ENCODE results near the gene ZBTB44.

The ZBTB44 gene

GRCh38 chr11:130203766-130204702, 110.7 kb downstream of the ZBTB44 start:
- no peak for TF ChIP-seq CTCF (IDR thresholded peaks at IDR 0.05; ENCODE audit: low read depth, low read length)
- DNase-seq: no peak
- no peaks in the 10 kb centered on the region for H3K27me3 ChIP-seq (ENCODE audit: insufficient read depth, low read depth, severe bottlenecking)
- no peak overlapping the region for H3K27ac ChIP-seq
- no peaks in the 10 kb centered on the region for H3K36me3 ChIP-seq
- no peak overlapping the region for H3K4me3 ChIP-seq (ENCODE audit: low read depth, low read length)
- peaks cover 5% of the 10 kb centered on the region for H3K9me3 ChIP-seq (ENCODE audit: severe bottlenecking)

- peaks cover 5% of the 10 kb centered on the region for H3K9me3 ChIP-seq (ENCODE audit: severe bottlenecking)
- no peak overlapping the region for H3K27ac ChIP-seq
- no peaks in the 10 kb centered on the region for H3K36me3 ChIP-seq
- DNase-seq: no peak
- H3K4me3 ChIP-seq (ENCODE audit: low read depth, low read length): no peak overlapping the region
- no peak for TF ChIP-seq CTCF (IDR thresholded peaks at IDR 0.05; ENCODE audit: low read depth, low read length)
- H3K27me3 ChIP-seq (ENCODE audit: insufficient read depth, low read depth, severe bottlenecking): no peaks in the 10 kb centered on the region
Measured at GRCh38 chr11:130202818-130203689, 111.7 kb downstream of the ZBTB44 start.

GRCh38 chr11:130202009-130202817, 112.5 kb downstream of the ZBTB44 start:
- Histone ChIP-seq H3K27me3 (ENCODE audit: insufficient read depth, low read depth, severe bottlenecking) (no peaks in the 10 kb centered on the region), H3K9me3 (ENCODE audit: severe bottlenecking) (peaks cover 5% of the 10 kb centered on the region), H3K4me3 (ENCODE audit: low read depth, low read length) (no peak overlapping the region), H3K36me3 (no peaks in the 10 kb centered on the region), H3K27ac (no peak overlapping the region)
- TF ChIP-seq CTCF (IDR thresholded peaks at IDR 0.05; ENCODE audit: low read depth, low read length): no peak
- DNase-seq: no peak

GRCh38 chr11:130201026-130201425, 113.7 kb downstream of the ZBTB44 start:
- Histone ChIP-seq H3K36me3 (no peaks in the 10 kb centered on the region), H3K4me3 (ENCODE audit: low read depth, low read length) (no peak overlapping the region), H3K27me3 (ENCODE audit: insufficient read depth, low read depth, severe bottlenecking) (no peaks in the 10 kb centered on the region), H3K9me3 (ENCODE audit: severe bottlenecking) (peaks cover 5% of the 10 kb centered on the region), H3K27ac (no peak overlapping the region)
- no peak for DNase-seq
- no peak for TF ChIP-seq CTCF (IDR thresholded peaks at IDR 0.05; ENCODE audit: low read depth, low read length)

- DNase-seq: no peak
- no peaks in the 10 kb centered on the region for H3K36me3 ChIP-seq
- no peak overlapping the region for H3K27ac ChIP-seq
- no peak for TF ChIP-seq CTCF (IDR thresholded peaks at IDR 0.05; ENCODE audit: low read depth, low read length)
- no peak overlapping the region for H3K4me3 ChIP-seq (ENCODE audit: low read depth, low read length)
- peaks cover 5% of the 10 kb centered on the region for H3K9me3 ChIP-seq (ENCODE audit: severe bottlenecking)
- H3K27me3 ChIP-seq (ENCODE audit: insufficient read depth, low read depth, severe bottlenecking): no peaks in the 10 kb centered on the region
Measured at GRCh38 chr11:130199792-130200191, 114.9 kb downstream of the ZBTB44 start.
